Body of pancreas (tissue), 4 donors: Measurements from ENCODE around the gene SYT8.

Source experiments
- POLR2A ChIP-seq, 3 donors: fragments of 450-650 bp; IDR thresholded peaks; one replicate each; pipeline ENCODE4 v1.6.1; 2016; ENCODE audit warnings: antibody characterized with exemption in 3 of 3, mild to moderate bottlenecking in 2 of 3
- TF ChIP-seq, protein P1 (sequence below), 7 experiments: fragments of 450-650 bp in 4 of 7; fragments of 200-600 bp in 3 of 7; sonication (generic) in 3 of 7; IDR thresholded peaks; one replicate each; pipeline ENCODE4 v1.5.1; 2016 to 2019; ENCODE audit warnings: antibody characterized with exemption in 7 of 7

DNA sequence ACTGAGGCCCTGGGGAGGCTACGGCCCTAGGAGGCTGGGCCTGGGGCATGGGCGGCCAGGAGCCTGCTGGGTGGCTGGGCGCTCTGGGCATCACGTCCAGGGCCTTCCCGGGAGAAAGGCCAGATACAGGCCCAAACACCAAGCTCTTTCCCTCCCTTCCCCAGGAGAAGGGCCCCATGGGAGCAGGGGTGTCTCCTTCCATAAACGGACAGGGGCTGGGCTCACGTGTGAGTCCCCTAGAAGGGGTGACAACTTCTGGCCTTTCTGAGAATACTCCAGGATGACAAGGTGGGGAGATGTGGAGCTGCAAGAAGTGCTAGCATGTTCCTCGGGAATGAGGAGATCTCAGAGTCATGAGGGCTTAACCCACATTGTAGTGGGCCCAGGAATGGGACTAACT, 19.5 kb upstream of the SYT8 start:
- TF ChIP-seq, protein P1, sequence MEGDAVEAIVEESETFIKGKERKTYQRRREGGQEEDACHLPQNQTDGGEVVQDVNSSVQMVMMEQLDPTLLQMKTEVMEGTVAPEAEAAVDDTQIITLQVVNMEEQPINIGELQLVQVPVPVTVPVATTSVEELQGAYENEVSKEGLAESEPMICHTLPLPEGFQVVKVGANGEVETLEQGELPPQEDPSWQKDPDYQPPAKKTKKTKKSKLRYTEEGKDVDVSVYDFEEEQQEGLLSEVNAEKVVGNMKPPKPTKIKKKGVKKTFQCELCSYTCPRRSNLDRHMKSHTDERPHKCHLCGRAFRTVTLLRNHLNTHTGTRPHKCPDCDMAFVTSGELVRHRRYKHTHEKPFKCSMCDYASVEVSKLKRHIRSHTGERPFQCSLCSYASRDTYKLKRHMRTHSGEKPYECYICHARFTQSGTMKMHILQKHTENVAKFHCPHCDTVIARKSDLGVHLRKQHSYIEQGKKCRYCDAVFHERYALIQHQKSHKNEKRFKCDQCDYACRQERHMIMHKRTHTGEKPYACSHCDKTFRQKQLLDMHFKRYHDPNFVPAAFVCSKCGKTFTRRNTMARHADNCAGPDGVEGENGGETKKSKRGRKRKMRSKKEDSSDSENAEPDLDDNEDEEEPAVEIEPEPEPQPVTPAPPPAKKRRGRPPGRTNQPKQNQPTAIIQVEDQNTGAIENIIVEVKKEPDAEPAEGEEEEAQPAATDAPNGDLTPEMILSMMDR (IDR thresholded peaks at IDR 0.05), result no peak
- no peak for TF ChIP-seq POLR2A (IDR thresholded peaks at IDR 0.05)
